ENCODE results near the gene SMARCC2.

GRCh38 chr12:56143217-56143616 is 46.1 kb downstream of the SMARCC2 start:
- no peak for TF ChIP-seq EZH2 (optimal IDR thresholded peaks at IDR 0.05; ENCODE audit: low read depth, low read length)
- TF ChIP-seq, protein P1, sequence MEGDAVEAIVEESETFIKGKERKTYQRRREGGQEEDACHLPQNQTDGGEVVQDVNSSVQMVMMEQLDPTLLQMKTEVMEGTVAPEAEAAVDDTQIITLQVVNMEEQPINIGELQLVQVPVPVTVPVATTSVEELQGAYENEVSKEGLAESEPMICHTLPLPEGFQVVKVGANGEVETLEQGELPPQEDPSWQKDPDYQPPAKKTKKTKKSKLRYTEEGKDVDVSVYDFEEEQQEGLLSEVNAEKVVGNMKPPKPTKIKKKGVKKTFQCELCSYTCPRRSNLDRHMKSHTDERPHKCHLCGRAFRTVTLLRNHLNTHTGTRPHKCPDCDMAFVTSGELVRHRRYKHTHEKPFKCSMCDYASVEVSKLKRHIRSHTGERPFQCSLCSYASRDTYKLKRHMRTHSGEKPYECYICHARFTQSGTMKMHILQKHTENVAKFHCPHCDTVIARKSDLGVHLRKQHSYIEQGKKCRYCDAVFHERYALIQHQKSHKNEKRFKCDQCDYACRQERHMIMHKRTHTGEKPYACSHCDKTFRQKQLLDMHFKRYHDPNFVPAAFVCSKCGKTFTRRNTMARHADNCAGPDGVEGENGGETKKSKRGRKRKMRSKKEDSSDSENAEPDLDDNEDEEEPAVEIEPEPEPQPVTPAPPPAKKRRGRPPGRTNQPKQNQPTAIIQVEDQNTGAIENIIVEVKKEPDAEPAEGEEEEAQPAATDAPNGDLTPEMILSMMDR (IDR thresholded peaks at IDR 0.05; ENCODE audit: low read length): no peak

Measured in MM.1S (cell line).